Activated naive CD8-positive, alpha-beta T cell treated with anti-CD3 and anti-CD28 coated beads, Interleukin-2, amount 50 U/mL, for 24 hours (primary cell): Measurements from ENCODE around the gene MAP2K5.
A peak's percentile ranks its signal among the peaks of the same experiment; 100 is the strongest.

Experiments
- ATAC-seq: fragments of 150-1000 bp; cut with Tn5 transposase; one replicate; pipeline ENCODE4 v1.10.0; 2021
- DNase-seq: peaks from one replicate; pipeline ENCODE4 v3.0.0; 2021
- H3K27ac Mint-ChIP-seq: one replicate; pipeline ENCODE4 v1.8.0; 2021; ENCODE audit warnings: mild to moderate bottlenecking, mixed read lengths
- H3K27me3 Mint-ChIP-seq: one replicate; pipeline ENCODE4 v1.8.0; 2021; ENCODE audit warnings: mixed read lengths
- H3K36me3 Mint-ChIP-seq: one replicate; pipeline ENCODE4 v1.8.0; 2021; ENCODE audit warnings: low read depth, mixed read lengths
- H3K4me1 Mint-ChIP-seq: one replicate; pipeline ENCODE4 v1.8.0; 2021; ENCODE audit warnings: mixed read lengths
- H3K4me3 Mint-ChIP-seq: one replicate; pipeline ENCODE4 v1.8.0; 2021; ENCODE audit warnings: mild to moderate bottlenecking, moderate library complexity, mixed read lengths
- H3K9me3 Mint-ChIP-seq: one replicate; pipeline ENCODE4 v1.8.0; 2021; ENCODE audit warnings: mixed read lengths

Gene MAP2K5

DNA sequence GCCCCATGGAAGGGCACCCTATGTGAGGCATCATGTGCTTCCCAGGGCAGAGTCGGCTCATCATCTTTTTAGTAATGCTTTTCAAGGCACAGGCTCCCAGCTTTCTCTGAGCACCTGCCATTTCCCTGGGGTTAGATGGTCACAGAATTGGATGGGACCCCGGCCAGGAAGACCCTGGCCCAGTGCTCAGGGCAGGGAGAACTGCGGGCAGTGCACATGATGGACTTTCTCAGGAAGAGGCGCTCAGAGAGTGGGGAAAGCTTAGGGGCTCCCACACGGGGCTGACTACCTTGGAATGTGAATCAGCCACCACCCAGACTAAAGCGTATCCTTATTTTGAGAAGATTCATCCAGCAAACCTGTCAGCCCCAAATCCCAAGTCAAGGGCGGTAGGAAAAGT is 266.3 kb downstream of the MAP2K5 start:
- H3K27me3 Mint-ChIP-seq = no peaks in the 10 kb centered on the region
- DNase-seq (no peak), ATAC-seq (no peak)
- H3K4me3 Mint-ChIP-seq = no peak overlapping the region
- no peak overlapping the region for H3K27ac Mint-ChIP-seq
- peaks cover 2% of the 10 kb centered on the region for H3K36me3 Mint-ChIP-seq
- no peaks in the 10 kb centered on the region for H3K4me1 Mint-ChIP-seq
- no peaks in the 10 kb centered on the region for H3K9me3 Mint-ChIP-seq

DNA sequence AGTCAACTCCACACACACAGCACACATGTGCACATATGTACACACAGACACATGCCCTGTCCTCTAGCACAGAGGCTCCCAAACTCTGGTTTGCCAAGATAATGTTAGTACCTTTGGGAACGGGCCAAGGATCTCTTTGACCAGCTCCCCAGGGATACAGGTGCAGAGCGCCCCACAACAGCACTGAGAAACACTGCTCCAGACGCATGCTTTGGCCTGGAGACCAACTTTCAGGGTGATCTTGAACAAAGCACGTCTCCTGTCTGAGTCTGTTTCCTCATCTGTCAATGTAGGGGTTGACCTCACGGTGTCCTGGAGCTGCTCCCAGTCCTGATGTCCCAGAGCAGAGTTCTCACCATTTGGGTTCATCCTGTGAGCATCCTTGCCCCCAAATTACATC is 266.9 kb downstream of the MAP2K5 start:
- no peak for DNase-seq
- Mint-ChIP-seq H3K4me1 (no peaks in the 10 kb centered on the region), H3K27me3 (no peaks in the 10 kb centered on the region), H3K36me3 (peaks cover 2% of the 10 kb centered on the region), H3K27ac (no peak overlapping the region), H3K4me3 (no peak overlapping the region), H3K9me3 (no peaks in the 10 kb centered on the region)
- no peak for ATAC-seq

DNA sequence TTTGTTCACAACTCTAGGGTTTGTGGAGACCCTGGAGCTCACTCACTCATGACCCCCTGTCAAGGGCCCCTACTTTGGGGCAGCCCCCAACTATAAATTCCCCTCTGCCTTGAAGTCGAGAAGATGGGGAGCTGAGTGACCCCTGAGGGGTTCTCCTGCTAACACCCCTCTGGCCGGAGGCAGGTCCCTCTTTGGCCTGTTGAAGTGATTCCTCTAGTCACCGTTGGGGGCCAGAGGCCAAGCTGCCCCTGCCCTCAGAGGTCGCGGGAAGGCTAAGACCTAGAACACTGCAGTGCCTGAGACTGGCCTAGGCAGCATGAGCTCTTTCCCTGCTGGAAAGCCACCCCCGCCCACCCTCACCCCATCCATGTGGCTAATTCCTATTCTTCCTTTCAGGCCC is 267.4 kb downstream of the MAP2K5 start:
- Mint-ChIP-seq H3K4me1 (no peaks in the 10 kb centered on the region), H3K27me3 (no peaks in the 10 kb centered on the region), H3K4me3 (no peak overlapping the region), H3K9me3 (no peaks in the 10 kb centered on the region), H3K27ac (no peak overlapping the region), H3K36me3 (peaks cover 2% of the 10 kb centered on the region)
- no peak for ATAC-seq
- DNase-seq = no peak

DNA sequence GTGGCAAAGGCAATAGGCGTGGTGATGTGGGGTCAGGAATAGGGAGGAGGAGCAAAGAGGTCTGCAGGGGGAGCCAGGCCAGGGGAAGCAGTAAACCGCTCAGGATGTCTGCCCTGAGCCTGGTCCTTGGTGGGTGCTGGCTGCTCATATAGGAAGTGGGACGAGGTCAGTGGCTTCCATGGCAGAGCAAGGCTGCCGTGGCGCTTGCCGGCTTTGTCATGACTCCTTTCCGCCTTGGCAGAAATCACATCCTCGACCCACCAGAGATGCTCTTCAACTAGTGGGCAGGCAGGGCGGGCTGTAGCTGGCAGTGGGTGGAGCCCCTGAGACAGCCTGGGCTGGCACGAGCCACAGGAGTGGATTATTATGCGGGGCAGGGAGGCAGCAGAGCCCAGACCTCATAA is 269.7 kb downstream of the MAP2K5 start:
- peaks cover 5% of the 10 kb centered on the region for H3K27me3 Mint-ChIP-seq
- DNase-seq = no peak
- no peaks in the 10 kb centered on the region for H3K9me3 Mint-ChIP-seq
- no peak overlapping the region for H3K27ac Mint-ChIP-seq
- no peak overlapping the region for H3K4me3 Mint-ChIP-seq
- H3K4me1 Mint-ChIP-seq = no peaks in the 10 kb centered on the region
- peaks cover 2% of the 10 kb centered on the region for H3K36me3 Mint-ChIP-seq
- no peak for ATAC-seq

- Mint-ChIP-seq H3K27ac (no peak overlapping the region), H3K9me3 (no peaks in the 10 kb centered on the region), H3K36me3 (peaks cover 2% of the 10 kb centered on the region), H3K4me1 (no peaks in the 10 kb centered on the region), H3K4me3 (no peak overlapping the region), H3K27me3 (peaks cover 14% of the 10 kb centered on the region)
- DNase-seq (no peak), ATAC-seq (no peak)
Observed at GRCh38 chr15:67813104-67813634, 270.7 kb downstream of the MAP2K5 start.

DNA sequence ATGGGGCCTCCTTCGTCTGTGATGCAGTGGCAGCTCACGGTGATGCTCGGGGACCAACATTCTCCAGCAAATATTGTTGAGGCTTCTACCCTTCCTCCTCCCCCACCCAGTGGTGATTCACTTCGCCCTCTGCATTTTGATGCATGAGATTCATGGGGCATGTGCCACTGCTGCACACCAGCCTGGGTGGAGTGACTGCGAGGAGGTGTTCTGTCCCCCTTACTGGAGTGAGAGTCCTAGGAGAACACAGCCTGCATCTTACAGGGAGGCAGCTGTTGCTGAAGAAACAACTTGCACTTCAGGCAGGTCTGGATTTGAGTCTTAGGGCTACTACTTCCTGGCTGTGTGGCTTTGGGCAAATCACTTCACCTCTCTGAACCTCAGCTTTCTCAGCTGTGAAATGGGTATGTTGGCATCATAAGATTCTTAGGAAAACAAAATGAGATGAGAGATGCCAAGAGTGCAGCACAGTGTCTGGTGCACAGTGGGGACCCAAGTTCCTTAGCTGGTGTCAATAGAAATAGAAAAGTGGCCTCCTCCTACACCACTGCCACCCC is 272.6 kb downstream of the MAP2K5 start:
- Mint-ChIP-seq H3K27me3 (peaks cover 29% of the 10 kb centered on the region), H3K27ac (no peak overlapping the region), H3K4me3 (no peak overlapping the region), H3K9me3 (no peaks in the 10 kb centered on the region), H3K36me3 (peaks cover 2% of the 10 kb centered on the region), H3K4me1 (peaks cover 1% of the 10 kb centered on the region)
- DNase-seq (no peak), ATAC-seq (no peak)

DNA sequence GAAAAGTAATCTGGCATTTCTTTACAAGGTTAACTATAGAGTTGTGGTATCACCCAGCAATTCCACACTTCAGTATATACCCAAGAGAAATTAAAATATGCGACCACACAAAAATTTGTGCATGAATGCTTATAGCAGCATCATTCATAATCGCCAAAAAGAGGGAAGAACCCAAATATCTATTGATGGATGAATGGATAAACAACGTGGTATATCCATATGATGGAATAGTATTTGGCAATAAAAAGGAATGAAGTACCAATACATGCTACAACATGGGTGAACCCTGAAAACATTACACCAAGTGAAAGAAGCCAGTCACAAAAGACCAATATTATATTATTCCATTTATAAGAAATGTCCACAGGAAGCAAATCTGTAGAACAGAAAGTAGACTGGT is 274.2 kb downstream of the MAP2K5 start:
- no peak for DNase-seq
- peaks cover 7% of the 10 kb centered on the region for H3K4me1 Mint-ChIP-seq
- no peak for ATAC-seq
- H3K4me3 Mint-ChIP-seq = no peak overlapping the region
- no peaks in the 10 kb centered on the region for H3K9me3 Mint-ChIP-seq
- peaks cover 2% of the 10 kb centered on the region for H3K36me3 Mint-ChIP-seq
- no peak overlapping the region for H3K27ac Mint-ChIP-seq
- peaks cover 43% of the 10 kb centered on the region for H3K27me3 Mint-ChIP-seq

GRCh38 chr15:67818464-67818863 is 276.0 kb downstream of the MAP2K5 start:
- Mint-ChIP-seq H3K27ac (no peak overlapping the region), H3K27me3 (peaks cover 57% of the 10 kb centered on the region)

DNA sequence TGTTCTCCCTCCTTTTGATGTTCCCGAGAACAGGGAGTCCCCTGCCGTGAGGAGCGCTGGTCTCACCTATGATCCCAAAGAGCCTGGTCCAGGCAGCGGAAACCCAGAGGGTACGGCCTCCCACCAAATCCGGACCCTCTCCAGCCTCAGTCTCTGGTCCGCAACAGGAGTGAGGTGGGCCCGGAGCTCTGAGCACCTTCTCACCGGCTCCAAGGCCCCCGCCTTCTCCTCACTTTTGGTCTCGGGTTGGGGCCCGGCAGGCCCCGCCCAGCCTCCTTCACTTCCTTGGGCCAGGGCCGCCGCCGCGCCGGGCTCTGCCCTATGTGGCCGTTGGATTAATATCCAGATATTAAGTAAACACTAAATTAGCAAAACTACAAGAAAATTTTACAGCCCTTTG is 277.1 kb downstream of the MAP2K5 start:
- Mint-ChIP-seq H3K27ac (no peak overlapping the region), H3K9me3 (no peaks in the 10 kb centered on the region), H3K4me3 (no peak overlapping the region), H3K27me3 (peaks cover 68% of the 10 kb centered on the region), H3K36me3 (no peaks in the 10 kb centered on the region), H3K4me1 (peaks cover 24% of the 10 kb centered on the region)
- ATAC-seq (no peak), DNase-seq (no peak)

More at GRCh38 chr15:67818464-67818863, 276.0 kb downstream of the MAP2K5 start:
- no peaks in the 10 kb centered on the region for H3K36me3 Mint-ChIP-seq
- no peaks in the 10 kb centered on the region for H3K9me3 Mint-ChIP-seq
- DNase-seq = no peak
- H3K4me3 Mint-ChIP-seq = no peak overlapping the region
- H3K4me1 Mint-ChIP-seq = peaks cover 16% of the 10 kb centered on the region
- ATAC-seq = no peak

GRCh38 chr15:67820122-67820991 is 277.9 kb downstream of the MAP2K5 start:
- Mint-ChIP-seq H3K36me3 (no peaks in the 10 kb centered on the region), H3K27me3 (peaks cover 74% of the 10 kb centered on the region), H3K9me3 (no peaks in the 10 kb centered on the region), H3K4me3 (no peak overlapping the region), H3K4me1 (peaks cover 24% of the 10 kb centered on the region), H3K27ac (no peak overlapping the region)
- no peak for ATAC-seq
- DNase-seq = no peak

GRCh38 chr15:67820992-67821783 is 278.7 kb downstream of the MAP2K5 start:
- H3K27ac Mint-ChIP-seq = no peak overlapping the region
- ATAC-seq = no peak

DNA sequence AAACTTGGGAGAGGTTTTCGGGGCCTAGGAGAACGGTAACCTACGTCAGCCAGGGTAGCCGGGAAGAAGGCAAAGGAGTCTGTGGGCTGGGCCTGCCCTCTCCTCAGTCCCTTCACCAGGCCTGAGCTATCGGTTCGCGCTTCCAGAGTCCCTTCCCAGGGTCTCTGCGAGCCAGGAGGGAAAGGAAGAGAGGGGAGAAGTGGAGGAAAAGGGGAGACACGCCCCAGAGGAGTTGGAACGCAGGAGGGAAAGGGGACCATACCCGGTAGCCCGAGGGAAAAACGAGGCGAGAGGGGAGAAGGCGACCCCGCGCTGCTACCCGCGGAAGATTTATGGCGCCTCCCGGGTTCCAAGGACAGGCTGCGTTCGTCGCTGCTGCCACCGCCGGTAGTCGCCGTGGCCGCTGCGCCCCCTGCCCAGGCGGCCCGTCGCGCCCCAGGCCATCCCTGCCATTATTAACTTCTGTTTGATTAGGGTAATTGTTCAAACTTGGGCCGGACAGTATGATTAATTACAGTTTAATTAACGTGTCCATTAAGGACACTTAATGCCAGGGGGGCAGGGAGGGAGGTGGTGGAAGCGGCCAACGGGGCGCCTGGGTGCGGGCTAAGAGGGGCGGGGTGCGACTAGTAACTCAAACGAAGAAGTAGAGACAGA is 279.4 kb downstream of the MAP2K5 start:
- Mint-ChIP-seq H3K9me3 (no peaks in the 10 kb centered on the region), H3K4me1 (peaks cover 35% of the 10 kb centered on the region), H3K27ac (no peak overlapping the region), H3K27me3 (peaks cover 84% of the 10 kb centered on the region), H3K4me3 (no peak overlapping the region), H3K36me3 (no peaks in the 10 kb centered on the region)
- ATAC-seq (no peak), DNase-seq (no peak)

More at GRCh38 chr15:67820992-67821783, 278.7 kb downstream of the MAP2K5 start:
- Mint-ChIP-seq H3K36me3 (no peaks in the 10 kb centered on the region), H3K4me3 (no peak overlapping the region), H3K27me3 (peaks cover 83% of the 10 kb centered on the region), H3K4me1 (peaks cover 33% of the 10 kb centered on the region), H3K9me3 (no peaks in the 10 kb centered on the region)
- DNase-seq = peak; percentile 62

DNA sequence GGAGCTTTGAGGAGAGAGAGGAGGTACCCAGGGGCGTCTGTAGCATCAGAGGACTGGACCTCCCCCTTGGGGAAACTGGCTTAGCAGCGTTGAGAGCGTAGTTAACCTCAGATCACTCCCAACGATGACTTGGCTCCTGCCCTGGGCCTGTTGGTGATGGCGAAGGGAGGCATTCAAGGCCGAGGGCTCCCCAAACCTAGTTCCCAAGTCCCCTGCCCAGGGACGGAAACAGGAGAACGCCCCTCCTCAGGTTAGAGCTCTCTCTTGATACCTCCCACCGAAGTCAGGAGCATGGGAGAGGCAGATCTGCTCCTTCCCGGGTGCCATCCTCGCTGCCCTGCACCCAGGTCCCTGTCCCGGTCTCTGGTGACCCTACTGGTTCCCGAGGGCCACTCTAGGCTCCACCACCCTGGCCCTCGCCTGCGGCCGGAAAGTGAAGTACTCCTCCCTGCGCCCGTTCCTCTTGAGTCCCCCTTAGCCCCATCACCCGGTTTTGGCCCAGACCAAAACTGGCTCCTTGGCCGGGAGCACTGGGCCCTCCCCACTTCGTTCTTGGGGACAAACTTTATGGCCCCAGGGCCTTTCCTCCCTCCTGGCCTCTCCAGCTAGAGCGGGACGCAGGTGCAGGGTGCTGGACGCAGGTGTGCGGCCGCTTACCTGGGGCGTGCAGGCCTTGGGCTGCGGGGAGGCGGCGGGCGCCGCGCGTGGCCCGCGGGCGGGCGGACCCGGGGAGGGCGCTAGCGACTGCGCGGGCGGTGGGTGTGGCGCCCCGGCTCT is 280.2 kb downstream of the MAP2K5 start:
- Mint-ChIP-seq H3K27me3 (peaks cover 76% of the 10 kb centered on the region), H3K4me1 (peaks cover 35% of the 10 kb centered on the region), H3K4me3 (no peak overlapping the region), H3K27ac (no peak overlapping the region), H3K9me3 (no peaks in the 10 kb centered on the region), H3K36me3 (no peaks in the 10 kb centered on the region)
- DNase-seq (no peak), ATAC-seq (no peak)
